ENCODE measurements around the gene CALML3.

CALML3 gene

DNA sequence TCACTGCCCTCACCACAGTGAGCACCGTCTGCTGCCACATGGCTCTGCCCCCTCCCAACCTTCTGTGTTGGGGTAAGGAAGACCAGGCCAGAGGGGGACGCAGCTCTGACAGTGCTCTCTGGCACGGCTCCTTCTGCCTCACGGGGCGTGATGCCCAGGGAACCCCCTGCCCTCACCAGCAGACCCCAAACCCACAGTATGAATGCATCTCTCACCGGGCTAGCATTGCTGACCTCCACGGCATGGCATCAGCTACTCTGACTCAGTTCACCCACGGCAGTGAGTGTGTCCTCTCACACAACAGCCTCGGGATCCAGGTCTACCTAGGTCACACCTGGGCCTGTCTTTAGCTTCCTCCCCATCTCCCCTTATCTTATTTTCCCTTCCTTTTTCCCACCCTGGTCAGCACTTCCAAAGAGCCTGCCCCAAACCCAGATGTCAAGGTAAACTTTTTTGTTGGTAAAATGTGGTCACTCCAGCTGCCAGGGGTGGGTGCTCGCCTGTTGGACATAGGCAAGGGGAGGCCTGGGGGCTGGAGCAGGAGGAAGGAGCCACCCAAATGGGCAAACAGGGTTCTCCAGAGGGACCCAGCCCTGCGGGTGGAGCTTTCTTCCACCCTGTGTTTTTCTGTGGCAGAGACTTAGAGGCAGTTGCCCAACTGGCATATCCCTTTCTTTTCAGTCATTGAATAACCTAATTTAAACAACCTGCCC is 4.4 kb downstream of the CALML3 start:
- DNase-seq = no peak

DNA sequence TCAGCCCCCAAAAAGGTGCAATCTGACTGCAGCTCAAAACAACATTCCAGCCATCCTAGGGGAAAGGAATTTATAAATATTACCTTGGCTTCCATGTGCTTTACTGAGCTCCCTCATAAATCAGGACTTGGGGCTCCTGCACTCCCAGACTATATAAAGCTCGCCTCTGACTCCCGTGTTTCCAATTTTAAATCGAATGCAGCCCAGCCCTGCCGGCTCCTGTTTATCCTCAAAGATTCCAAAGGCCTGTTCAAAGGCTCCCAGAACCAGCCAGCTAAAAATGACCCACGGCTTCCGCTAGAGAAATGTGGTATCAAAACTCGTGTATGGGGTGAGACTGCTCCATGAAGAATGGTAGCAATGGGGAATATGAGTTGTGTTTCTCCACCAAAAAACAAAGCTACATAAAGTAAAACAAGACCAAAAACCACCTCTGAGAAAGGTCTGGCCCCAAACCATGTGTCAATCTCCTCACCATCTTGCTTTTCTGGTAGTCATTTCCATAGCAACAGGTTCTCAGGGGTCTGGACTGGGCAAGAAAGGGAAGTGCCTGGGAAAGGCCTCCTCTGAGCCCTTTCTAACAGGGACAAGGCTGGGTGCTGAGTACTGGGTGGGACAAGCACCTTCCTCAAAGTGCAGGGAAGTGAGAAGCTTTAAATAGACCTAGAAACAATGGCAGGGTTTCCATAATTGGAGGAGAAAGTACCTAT is 5.1 kb downstream of the CALML3 start:
- no peak for DNase-seq

DNA sequence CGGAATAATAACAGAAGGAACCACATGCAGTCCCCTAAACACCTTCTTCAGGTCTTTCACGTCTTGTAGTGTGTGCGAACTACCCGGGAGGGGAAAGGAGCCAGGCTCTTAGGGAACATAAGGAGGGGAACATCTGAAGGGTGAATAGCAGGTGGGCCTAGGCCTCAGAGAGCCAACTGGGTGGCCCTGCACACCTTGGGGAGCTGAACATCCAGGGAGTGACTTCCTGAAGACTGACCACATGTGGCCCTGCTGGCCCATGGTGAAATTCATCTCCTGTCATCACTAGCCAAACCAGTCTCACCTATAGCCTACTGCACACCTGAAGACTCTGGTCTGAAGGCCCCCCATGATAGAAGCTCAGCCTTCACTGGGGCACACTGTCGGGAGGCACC is 5.6 kb downstream of the CALML3 start:
- DNase-seq = no peak

DNA sequence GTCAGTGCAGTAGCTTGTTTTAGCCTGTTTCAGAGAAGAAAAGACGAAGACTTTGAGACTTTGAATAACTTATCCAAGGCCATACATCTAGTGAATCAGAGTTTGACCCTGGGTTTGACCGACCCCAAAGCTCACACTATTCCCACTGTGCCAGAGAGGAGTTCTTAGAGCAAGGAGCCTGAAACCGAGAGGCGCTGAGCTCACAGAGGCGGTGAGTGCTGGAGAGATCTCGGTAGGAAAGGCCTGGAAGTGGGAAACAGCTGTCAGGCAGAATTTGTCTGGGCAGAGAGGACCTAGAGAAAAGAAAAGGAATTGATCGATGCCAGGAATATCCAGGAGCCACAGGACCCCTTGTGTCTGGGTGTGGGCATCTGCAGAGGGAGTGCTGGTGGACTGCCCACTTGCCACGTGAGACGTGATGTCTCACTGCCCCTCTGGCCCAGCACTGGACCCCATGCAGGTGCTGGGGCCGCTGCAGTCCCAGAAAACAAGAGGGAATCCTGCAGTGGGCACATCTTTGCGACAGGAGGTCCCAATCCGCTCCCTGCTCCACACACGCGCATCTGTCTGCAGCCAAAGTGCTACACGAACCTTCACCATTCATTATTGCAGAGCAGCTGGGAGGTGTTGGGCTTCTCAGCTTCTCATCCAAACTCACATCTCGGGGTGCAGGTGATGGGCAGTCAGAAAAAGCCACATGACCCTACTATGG is 6.2 kb downstream of the CALML3 start:
- no peak for DNase-seq

DNA sequence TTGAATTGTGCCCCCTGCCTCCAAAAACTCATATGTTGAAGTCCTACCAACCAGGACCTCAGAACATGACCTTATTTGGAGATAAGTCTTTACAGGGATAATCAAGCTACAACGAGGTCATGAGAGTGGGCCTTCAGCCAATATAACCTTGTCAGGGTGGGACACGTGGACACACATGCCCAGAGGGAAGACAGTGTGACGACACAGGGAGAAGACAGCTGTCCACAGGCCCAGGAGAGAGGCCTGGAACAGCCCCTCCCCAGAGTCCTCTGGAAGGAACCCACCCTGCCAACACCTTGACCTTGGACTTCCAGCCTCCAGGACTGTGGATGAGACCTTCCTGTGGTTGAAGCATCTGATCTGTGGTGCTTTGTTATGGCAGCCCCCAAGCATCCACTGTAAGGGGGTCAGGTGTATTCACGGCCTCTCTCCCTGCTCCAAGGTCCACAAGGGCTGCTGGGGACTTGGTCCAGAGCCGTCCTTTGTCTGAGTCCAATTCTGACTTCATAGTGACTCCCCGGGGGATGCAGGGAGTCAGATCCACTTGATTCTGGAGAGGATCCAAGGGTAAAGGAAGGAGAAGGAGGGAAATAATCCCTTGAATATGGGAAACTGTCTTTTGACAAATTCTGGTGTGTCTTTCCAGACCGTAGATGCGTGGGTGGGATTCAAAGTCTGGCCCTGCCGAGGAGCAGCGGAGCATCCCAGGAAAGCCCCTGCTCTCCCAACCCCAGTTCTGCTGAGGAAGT is 7.0 kb downstream of the CALML3 start:
- DNase-seq = no peak

DNA sequence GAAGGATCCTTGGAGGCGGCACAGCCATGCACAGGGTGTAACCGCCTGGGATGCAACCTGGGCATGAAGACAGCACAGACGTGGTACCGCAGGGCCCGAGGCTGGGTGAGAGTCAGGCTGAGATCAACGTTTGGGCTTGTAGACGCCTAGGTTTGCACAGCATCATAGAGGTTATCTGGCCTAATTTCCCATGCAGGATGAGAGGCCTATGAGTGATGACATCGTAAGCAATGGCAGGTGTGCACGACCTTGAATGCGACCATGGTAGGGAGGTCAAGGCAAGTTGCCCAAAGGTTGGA is 7.5 kb downstream of the CALML3 start:
- no peak for DNase-seq

DNA sequence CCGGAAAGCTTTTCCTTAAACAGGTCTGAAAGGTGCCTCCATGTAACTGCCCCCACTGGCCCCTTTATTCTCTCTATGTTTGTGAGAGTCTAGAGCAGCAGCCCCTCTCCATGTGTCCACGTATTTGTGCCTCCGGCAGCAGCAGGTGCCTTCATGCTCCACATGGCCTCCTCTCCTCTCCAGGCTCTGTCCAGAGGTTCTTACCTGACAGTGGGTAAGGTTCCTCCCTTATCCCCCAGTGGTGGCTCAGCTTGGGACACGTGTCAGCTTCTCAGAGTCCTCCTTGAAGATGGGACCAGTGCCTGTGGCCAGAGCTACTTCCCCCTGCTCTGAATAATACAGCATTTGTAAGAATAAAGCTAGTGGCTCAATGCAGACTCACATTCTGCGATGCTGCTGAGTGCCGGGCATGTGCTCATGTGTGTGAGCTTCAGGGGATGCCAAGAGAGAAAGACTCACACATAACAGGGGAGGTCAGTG is 7.9 kb downstream of the CALML3 start:
- DNase-seq = no peak

DNA sequence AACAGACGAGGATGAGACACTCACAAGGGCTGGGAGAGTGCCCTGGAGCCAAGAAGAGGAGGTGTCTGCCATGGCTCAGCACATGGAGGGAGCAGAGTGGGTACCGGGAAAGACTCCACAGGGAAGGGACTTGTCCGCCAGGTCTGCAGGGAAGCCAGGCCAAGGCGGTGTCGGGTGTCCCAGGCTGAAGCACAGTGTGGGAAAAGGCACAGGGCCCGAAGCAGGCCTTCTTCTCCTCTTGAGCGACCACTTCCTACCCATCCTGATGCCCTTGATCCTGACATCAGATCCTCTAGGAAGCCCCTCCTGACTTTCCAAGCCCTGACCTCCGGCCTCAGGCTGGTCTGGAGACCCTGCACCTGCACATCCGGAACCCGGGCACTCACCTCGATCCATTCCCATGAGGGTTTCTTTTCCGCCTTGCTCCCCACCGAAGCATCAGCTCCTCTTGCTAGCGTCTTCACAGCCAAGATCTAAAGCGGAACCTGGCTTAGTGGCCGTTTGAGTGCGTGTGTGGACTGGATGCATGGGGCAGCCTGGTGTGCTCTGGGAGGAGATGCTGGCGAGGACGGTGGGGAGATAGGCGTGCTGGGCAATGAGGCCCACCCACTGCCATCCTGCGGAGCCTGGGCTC is 8.5 kb downstream of the CALML3 start:
- no peak for DNase-seq

DNA sequence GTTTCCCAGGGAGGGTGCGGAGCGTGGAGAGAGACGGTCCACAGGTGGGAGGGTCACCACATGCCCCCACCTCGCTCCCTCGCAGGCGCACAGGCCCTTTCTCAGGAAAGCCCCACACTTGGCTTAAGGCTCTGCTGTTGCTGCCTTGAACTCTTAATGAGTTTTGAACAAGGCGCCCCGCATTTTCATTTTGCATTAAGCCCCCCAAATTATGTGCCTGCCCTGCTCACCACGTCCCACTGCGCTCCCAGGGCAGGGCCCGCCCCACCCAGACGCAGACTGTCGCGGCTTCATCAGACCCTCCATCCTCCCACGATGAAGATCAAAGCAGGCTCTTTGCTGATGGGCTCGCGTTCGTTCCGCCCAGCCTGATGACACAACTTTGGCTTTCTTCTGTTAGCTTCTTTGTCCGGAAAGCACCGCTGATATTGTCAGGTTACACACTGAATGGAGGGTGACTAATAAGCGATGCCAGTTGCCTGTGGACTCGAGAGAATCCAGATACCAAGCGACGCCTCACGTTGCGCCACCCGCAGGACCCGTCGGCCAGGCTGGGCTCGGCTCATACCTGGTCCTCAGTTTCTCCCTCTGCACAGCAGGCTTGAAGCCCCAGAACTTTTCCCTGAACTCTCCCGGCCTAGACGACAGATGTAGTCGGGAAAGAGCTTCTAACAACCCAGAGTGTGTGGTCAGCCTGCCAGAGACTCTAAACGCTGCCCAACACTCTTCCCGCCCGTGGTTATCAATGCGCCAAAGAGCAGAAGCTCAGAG is 9.5 kb downstream of the CALML3 start:
- DNase-seq = no peak

DNA sequence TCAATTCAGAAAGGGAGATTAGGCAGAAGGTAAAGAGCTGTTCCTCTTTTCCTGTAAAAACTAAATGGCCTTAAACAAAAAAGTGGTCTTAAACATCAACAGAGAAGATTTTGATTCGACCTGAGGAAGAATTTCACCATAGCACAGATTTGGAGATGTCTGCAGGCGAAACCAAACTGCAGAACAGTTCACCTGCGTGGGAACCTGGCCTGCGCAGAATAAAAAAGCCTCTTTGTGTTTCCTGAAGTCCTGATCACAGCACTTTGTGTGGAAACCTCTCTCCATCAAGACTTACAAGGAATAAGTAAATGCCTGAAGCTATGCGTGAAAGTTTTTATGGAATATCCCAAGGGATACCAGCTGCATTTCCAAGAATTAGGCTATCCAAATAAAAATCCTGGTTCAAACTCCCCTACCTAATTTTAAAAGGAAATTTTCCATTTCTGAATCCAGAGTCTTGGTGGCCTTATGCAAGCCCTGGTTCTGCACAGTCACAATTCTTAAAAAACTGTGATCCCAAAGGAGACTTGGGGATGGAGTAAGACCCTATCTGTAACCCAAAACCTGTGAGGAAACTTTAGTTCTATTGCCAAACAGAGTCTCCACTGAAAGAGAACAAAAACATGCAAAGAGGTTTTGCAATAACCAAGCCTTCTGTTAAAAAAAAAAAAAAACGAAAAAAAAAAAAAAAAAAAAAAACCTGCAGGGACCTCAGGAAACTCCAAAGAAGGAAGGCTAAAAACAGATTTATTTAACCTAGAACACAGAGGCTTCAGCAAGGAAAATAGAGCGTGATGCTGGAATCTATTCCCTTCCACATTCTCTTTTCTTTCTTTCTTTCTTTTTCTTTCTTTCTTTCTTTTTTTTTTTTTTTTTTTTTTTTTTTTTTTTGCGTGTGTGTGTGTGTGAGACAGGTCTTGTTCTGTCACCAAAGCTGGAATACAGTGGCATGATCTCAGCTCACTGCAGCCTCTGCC is 10.4 kb downstream of the CALML3 start:
- DNase-seq = no peak

DNA sequence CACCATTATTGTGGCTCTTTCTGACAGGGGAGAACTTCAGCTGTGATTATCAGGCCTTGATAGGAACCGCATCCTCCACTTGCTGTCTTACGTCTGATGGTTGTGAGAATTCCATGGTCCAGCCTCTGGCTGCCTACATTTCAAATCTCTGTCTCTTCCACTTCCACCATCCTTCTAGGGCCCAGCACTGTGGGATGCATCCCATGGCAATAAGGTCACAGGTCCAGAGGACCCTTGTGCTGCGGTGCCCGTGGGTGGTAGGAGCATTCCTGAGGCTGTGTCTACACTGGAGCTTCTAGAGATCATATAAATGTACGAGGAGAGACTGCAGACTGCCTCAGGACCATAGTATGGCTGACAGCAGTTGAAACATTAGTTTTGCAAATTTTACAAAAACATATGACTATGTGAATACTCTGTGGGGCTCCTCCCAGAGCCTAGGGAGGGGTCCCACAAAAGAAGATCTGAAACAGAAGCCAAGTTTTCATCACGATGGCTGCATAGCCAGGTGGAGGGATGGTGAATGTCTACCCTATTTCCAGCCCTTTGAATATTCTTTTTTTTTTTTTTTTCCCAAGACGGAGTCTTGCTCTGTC is 11.8 kb downstream of the CALML3 start:
- no peak for DNase-seq

DNA sequence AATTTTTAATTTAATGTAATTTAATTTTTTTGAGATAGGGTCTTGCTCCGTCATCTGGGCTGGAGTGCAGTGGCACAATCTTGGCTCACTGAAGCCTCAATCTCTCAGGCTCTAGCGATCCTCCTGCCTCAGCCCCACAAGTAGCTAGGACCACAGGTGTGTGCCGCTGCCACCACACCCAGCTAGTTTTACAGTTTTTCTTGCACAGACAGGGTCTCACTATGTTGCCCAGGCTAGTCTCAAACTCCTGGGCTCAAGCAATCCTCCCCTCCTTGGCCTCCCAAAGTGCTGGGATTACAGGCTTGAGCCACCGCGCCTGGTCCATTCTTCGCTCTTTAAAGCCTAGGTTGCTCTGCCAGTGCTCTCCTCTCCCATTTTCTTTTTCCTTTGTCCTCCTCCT is 12.9 kb downstream of the CALML3 start:
- no peak for DNase-seq

DNA sequence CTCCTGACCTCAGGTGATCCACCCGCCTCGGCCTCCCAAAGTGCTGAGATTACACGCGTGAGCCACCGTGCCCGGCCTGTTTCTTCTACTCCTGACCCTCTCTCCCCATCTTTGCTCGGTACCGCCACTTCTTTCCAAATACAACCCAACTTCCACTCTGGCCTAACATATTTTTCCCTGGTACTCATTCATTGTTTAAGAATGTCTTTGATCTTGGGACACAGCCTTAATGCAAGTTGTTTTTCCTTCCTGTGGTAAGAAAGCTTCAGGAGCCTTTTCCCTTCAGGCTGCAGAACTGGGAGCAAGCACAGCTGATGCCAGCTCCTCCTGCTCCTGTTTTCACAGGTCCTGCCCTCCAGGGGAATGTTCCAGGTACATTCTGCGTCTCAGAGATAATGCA is 13.7 kb downstream of the CALML3 start:
- DNase-seq = no peak

DNA sequence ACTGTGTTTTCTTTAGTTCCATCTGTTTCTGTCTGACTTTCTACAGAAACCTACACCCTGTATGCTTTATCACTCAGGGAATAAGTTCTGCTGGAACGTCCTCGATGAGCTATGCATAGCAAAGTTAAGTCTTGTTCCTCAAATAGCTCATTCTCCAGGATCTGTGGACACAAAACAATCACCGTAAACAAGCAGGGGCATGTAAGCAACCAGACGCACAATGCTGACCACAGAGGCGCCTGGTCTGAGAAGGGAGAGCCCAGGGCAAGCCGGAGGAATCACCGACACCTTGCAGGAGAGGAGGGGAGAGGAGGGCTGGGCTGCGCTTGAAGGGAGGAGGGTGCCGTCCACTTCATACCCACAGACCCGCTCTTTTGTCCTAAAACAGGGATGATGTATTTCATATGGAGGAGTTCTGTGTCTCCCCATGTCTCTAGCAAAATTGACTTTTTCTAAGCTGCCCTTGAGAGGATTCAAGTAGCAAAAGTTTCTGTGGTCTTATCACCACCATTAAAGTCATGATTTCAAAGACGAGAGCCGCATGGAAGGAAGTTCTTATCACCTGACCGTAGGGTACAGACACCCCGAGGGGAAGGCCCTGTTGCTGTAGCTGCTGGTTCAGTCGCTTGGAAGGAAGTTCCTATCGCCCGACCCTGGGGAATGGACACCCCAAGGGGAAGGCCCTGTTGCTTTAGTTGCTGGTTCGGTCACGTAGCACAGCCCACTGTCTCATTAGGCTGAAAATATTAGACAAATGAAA is 14.3 kb downstream of the CALML3 start:
- no peak for DNase-seq

DNA sequence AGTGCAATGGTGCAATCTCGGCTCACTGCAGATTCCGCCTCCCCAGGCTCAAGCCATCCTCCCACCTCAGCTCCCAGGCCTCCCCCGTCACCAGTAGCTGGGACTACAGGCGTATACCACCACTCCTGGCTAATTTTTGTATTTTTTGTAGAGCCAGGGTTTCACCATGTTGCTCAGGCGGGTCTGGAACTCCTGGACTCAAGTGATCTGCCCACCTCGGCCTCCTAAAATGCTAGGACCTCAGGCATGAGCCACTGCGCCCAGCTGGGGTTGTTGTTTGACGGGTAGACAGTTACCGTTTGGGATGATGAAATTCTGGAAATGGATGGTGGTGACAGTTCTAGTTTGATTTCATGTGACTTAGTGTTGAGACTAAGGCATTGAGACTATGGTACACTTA is 15.3 kb downstream of the CALML3 start:
- DNase-seq = no peak

DNA sequence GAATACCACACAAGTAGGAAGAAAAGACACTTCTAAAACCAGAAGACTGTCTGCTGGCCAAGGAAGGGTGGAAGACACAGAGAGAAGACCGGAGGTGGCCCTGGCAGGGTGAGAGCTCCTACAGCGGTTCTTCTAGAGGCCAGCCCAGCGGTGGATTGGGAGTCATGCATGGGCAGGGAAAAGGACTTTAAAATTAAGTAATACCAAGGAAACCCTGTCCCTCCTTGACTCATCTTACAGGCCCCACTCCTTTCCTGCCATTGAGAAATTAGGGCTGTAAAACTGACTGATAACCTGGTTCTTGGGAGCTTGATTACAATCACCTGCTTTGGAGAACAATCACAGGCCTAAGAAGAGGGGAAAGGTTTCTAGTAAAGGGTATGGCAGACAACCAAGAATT is 16.1 kb downstream of the CALML3 start:
- DNase-seq = no peak

DNA sequence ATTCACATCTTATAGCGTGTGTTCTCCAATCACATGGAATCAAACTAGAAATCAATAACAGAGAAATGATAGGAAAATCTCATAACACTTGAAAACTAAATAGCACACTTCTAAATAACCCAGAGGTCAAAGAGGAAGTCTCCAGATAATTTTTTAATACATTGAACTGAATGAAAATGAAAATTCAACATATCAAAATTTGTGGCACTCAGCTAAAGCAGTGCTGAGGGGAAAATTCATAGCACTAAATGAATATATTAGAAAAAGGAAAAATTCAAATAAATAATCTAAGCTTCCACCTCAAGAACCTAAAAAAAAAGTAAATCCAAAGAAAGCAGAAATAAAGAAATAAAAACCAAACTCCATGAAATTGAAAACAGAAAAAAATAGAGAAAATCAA is 17.3 kb downstream of the CALML3 start:
- DNase-seq = no peak

DNA sequence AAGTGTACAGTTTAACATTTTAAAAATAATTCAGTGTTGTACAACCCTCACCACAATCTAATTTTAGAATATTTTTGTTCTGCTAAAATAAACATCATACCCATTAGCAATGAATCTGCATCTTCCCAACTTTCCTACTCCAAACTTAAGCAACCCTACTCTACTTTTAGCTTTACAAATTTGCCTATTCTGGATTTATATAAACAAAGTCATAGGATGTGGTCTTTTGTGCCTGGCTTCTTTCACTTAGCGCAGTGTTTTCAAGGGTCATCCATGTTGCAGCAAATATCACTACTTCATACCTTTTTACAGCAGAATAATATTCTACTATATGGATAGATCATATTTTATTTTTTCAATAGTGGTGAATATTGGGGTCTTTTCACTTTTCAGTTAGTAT is 18.9 kb downstream of the CALML3 start:
- no peak for DNase-seq

DNA sequence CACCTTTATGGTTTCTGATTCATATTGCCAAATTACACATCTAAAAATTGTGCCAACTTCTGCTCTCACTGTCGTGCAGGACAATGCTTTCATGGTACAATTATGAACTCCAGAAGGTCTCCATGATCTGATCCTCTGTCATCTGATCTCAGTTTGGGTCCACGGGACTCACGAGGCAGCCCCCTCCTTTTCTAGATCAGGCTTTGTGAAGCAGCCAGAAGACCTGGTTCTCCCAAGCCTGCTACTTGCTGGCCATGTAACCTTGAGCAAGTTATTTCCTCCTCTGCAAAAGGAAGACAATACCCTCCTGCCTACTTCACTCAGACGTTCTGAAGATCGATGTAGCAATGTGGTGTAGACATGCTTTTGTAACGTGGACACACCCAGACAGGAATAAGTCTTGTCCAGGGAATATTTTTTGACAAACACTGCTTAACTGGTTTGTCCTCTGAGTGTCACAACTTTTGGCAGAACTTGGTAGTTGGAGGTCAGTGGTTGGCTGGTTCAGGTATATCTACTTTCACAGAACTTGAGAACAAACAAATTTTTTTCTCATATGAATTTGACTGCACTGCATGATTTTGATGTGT is 19.6 kb downstream of the CALML3 start:
- DNase-seq = no peak

Measured in NCI-H524 treated with DMSO at 0.1 percent for 48 hours (cell line).